Measurements from ENCODE around the gene TSEN34.

TSEN34 gene

GRCh38 chr19:54155694-54156093 is 35.4 kb upstream of the TSEN34 start:
- Histone ChIP-seq H3F3A (ENCODE audit: low read depth) (peaks cover 10% of the 10 kb centered on the region; the same call in 1 of the 2 replicates), H3K9ac (ENCODE audit: low read depth, low read length, poor library complexity, severe bottlenecking) (no peak overlapping the region), H3K4me1 (ENCODE audit: insufficient read depth, low read length, poor library complexity, severe bottlenecking) (peaks cover 17% of the 10 kb centered on the region), H2AFZ (ENCODE audit: low read length) (no peak overlapping the region), H3K36me3 (ENCODE audit: insufficient read depth, low read length) (peaks cover 59% of the 10 kb centered on the region; the same call in 1 of the 2 replicates), H3K79me2 (ENCODE audit: insufficient read depth, low read length) (peaks cover 26% of the 10 kb centered on the region), H3K4me3 (ENCODE audit: low read length, poor library complexity, severe bottlenecking) (no peak overlapping the region), H3K9me2 (replicated peaks; ENCODE audit: low read depth, low read length) (no peaks in the 10 kb centered on the region), H3K4me2 (ENCODE audit: low read depth, low read length, poor library complexity, severe bottlenecking) (no peak overlapping the region), H3K9me3 (ENCODE audit: insufficient read depth, low read depth, low read length) (no peaks in the 10 kb centered on the region), H4K20me1 (ENCODE audit: insufficient read depth, low read length, poor library complexity, severe bottlenecking) (peaks cover 16% of the 10 kb centered on the region), H3K27me3 (ENCODE audit: insufficient read depth, low read length, poor library complexity, severe bottlenecking) (no peaks in the 10 kb centered on the region)
- TF ChIP-seq EZH2phosphoT487 (IDR thresholded peaks at IDR 0.05; ENCODE audit: borderline replicate concordance) (no peak), CTCF (conservative IDR thresholded peaks at IDR 0.05; ENCODE audit: low read length) (no peak)

- H3K9me2 ChIP-seq (replicated peaks; ENCODE audit: low read depth, low read length) = no peaks in the 10 kb centered on the region
- H3K9me3 ChIP-seq (ENCODE audit: insufficient read depth, low read depth, low read length) = no peaks in the 10 kb centered on the region
- H3K27me3 ChIP-seq (ENCODE audit: insufficient read depth, low read length, poor library complexity, severe bottlenecking) = no peaks in the 10 kb centered on the region
- peaks cover 54% of the 10 kb centered on the region; the same call in 1 of the 2 replicates for H3K36me3 ChIP-seq (ENCODE audit: insufficient read depth, low read length)
- H3K79me2 ChIP-seq (ENCODE audit: insufficient read depth, low read length) = peaks cover 34% of the 10 kb centered on the region
- H2AFZ ChIP-seq (ENCODE audit: low read length) = no peak overlapping the region
- H3K4me2 ChIP-seq (ENCODE audit: low read depth, low read length, poor library complexity, severe bottlenecking) = no peak overlapping the region
- no peak overlapping the region for H3K9ac ChIP-seq (ENCODE audit: low read depth, low read length, poor library complexity, severe bottlenecking)
- peaks cover 10% of the 10 kb centered on the region; the same call in 1 of the 2 replicates for H3F3A ChIP-seq (ENCODE audit: low read depth)
- H4K20me1 ChIP-seq (ENCODE audit: insufficient read depth, low read length, poor library complexity, severe bottlenecking) = peaks cover 16% of the 10 kb centered on the region
- TF ChIP-seq CTCF (conservative IDR thresholded peaks at IDR 0.05; ENCODE audit: low read length) (no peak), EZH2phosphoT487 (IDR thresholded peaks at IDR 0.05; ENCODE audit: borderline replicate concordance) (no peak)
- H3K4me3 ChIP-seq (ENCODE audit: low read length, poor library complexity, severe bottlenecking) = no peak overlapping the region
- peaks cover 21% of the 10 kb centered on the region for H3K4me1 ChIP-seq (ENCODE audit: insufficient read depth, low read length, poor library complexity, severe bottlenecking)
Measured at GRCh38 chr19:54156490-54156889, 34.6 kb upstream of the TSEN34 start.

GRCh38 chr19:54156953-54157352 is 34.2 kb upstream of the TSEN34 start:
- Histone ChIP-seq H3K79me2 (ENCODE audit: insufficient read depth, low read length) (peaks cover 38% of the 10 kb centered on the region), H3K9me2 (replicated peaks; ENCODE audit: low read depth, low read length) (no peaks in the 10 kb centered on the region), H4K20me1 (ENCODE audit: insufficient read depth, low read length, poor library complexity, severe bottlenecking) (peaks cover 16% of the 10 kb centered on the region), H3K4me3 (ENCODE audit: low read length, poor library complexity, severe bottlenecking) (no peak overlapping the region), H2AFZ (ENCODE audit: low read length) (no peak overlapping the region), H3K9me3 (ENCODE audit: insufficient read depth, low read depth, low read length) (no peaks in the 10 kb centered on the region), H3K27me3 (ENCODE audit: insufficient read depth, low read length, poor library complexity, severe bottlenecking) (no peaks in the 10 kb centered on the region), H3K4me2 (ENCODE audit: low read depth, low read length, poor library complexity, severe bottlenecking) (no peak overlapping the region), H3F3A (ENCODE audit: low read depth) (peaks cover 10% of the 10 kb centered on the region; the same call in 1 of the 2 replicates), H3K4me1 (ENCODE audit: insufficient read depth, low read length, poor library complexity, severe bottlenecking) (peaks cover 21% of the 10 kb centered on the region), H3K36me3 (ENCODE audit: insufficient read depth, low read length) (peaks cover 49% of the 10 kb centered on the region; the same call in 1 of the 2 replicates), H3K9ac (ENCODE audit: low read depth, low read length, poor library complexity, severe bottlenecking) (no peak overlapping the region)
- TF ChIP-seq EZH2phosphoT487 (IDR thresholded peaks at IDR 0.05; ENCODE audit: borderline replicate concordance) = no peak
- TF ChIP-seq CTCF (conservative IDR thresholded peaks at IDR 0.05; ENCODE audit: low read length) = no peak
